IMR-90 (cell line): ENCODE data around the gene DCN. TPM values are rescaled to one million over a fixed set of nuclear protein-coding genes. Genes with fewer than 3 reads are reported as not detected.
A peak's percentile ranks its signal among the peaks of the same experiment; 100 is the strongest.

Experiments used
- ATAC-seq: fragments of 200-7000 bp; cut with Tn5 transposase; 2 replicates; pipeline ENCODE4 v1.9.1; 2020; ENCODE audit warnings: low read depth, mild to moderate bottlenecking, moderate library complexity
- BruUV-seq: library from RNA; stranded (reverse); fragments of 400-500 nt; replicated peaks from 2 replicates; lab custom pipeline; 2021; lab: Mats Ljungman, UMichigan
- CTCF ChIA-PET: fragments of 300-600 bp; formaldehyde crosslinking; extraction: SDS; loops from one replicate; lab custom pipeline; 2021; ENCODE audit warnings: antibody characterized with exemption; lab: Yijun Ruan, JAX
- POLR2A ChIA-PET: fragments of 300-600 bp; sonication (Branson Sonifier 250); formaldehyde crosslinking; loops from one replicate; lab custom pipeline; 2022; ENCODE audit warnings: antibody characterized with exemption; ENCODE audit not compliant: unreplicated experiment; lab: Charles Lee
- DNase-seq: peaks from one replicate; pipeline ENCODE4 v3.0.0; 2013
- H2AFZ ChIP-seq: replicated peaks from 2 replicates; pipeline ENCODE3; 2013; ENCODE audit warnings: low read length, mild to moderate bottlenecking; ENCODE audit not compliant: poor library complexity
- H2AK5ac ChIP-seq: 2 replicates; pipeline ENCODE4 v1.6.1; 2013; ENCODE audit warnings: low read depth, low read length, inconsistent platforms
- H2AK9ac ChIP-seq: replicated peaks from 2 replicates; pipeline ENCODE3; 2013; ENCODE audit warnings: mild to moderate bottlenecking, low read depth, low read length, moderate library complexity; ENCODE audit not compliant: poor library complexity
- H2BK120ac ChIP-seq: 2 replicates; pipeline ENCODE4 v1.6.1; 2013; ENCODE audit warnings: low read depth, low read length, inconsistent platforms
- H2BK15ac ChIP-seq: 3 replicates; pipeline ENCODE4 v1.6.1; 2013; ENCODE audit warnings: low read depth, low read length, inconsistent platforms
- H2BK20ac ChIP-seq: 2 replicates; pipeline ENCODE4 v1.6.1; 2013; ENCODE audit warnings: low read depth, mild to moderate bottlenecking, inconsistent platforms, low read length, moderate library complexity
- H2BK5ac ChIP-seq: 2 replicates; pipeline ENCODE4 v1.6.1; 2013; ENCODE audit warnings: mild to moderate bottlenecking, low read depth, low read length, inconsistent platforms; ENCODE audit not compliant: poor library complexity, severe bottlenecking
- H3K14ac ChIP-seq: replicated peaks from 2 replicates; pipeline ENCODE4 v1.6.1; 2013; ENCODE audit warnings: low read depth, low read length, inconsistent platforms
- H3K18ac ChIP-seq: 2 replicates; pipeline ENCODE4 v1.6.1; 2013; ENCODE audit warnings: low read depth, low read length, control low read depth
- H3K23ac ChIP-seq: 2 replicates; pipeline ENCODE4 v1.6.1; 2013; ENCODE audit warnings: low read depth, low read length, inconsistent platforms
- H3K27ac ChIP-seq: 2 replicates; pipeline ENCODE4 v1.5.1; 2013; ENCODE audit warnings: mild to moderate bottlenecking, control low read depth, low read length; ENCODE audit not compliant: insufficient read depth
- H3K27me3 ChIP-seq: 2 replicates; pipeline ENCODE4 v1.6.1; 2013; ENCODE audit warnings: low read length; ENCODE audit not compliant: control insufficient read depth, insufficient read depth
- H3K36me3 ChIP-seq: 2 replicates; pipeline ENCODE4 v1.6.1; 2013; ENCODE audit warnings: low read length, mixed read lengths; ENCODE audit not compliant: control insufficient read depth, insufficient read depth
- H3K4ac ChIP-seq: 2 replicates; pipeline ENCODE4 v1.6.1; 2013; ENCODE audit warnings: low read depth, low read length, inconsistent platforms
- H3K4me1 ChIP-seq: 2 replicates; pipeline ENCODE4 v1.6.1; 2013; ENCODE audit warnings: low read length, mixed read lengths; ENCODE audit not compliant: control insufficient read depth, insufficient read depth
- H3K4me2 ChIP-seq: 2 replicates; pipeline ENCODE4 v1.6.1; 2013; ENCODE audit warnings: low read depth, mild to moderate bottlenecking, control low read depth, low read length, moderate library complexity
- H3K4me3 ChIP-seq: 2 replicates; pipeline ENCODE4 v1.5.1; 2013; ENCODE audit warnings: low read depth, mild to moderate bottlenecking, control low read depth, low read length, moderate library complexity; ENCODE audit not compliant: insufficient read depth
- H3K56ac ChIP-seq: 2 replicates; pipeline ENCODE4 v1.6.1; 2013; ENCODE audit warnings: low read length, inconsistent platforms; ENCODE audit not compliant: insufficient read depth; ENCODE audit errors: extremely low read depth
- H3K79me1 ChIP-seq, 2 experiments: 2 replicates each; pipeline ENCODE4 v1.6.1; 2013; ENCODE audit warnings: low read length in 2 of 2, inconsistent platforms in 1 of 2, low read depth in 1 of 2
- H3K9ac ChIP-seq: 2 replicates; pipeline ENCODE4 v1.6.1; 2013; ENCODE audit warnings: low read depth, low read length, control low read depth
- H3K9me1 ChIP-seq: 2 replicates; pipeline ENCODE4 v1.6.1; 2013; ENCODE audit warnings: low read length, inconsistent platforms; ENCODE audit not compliant: insufficient read depth
- H3K9me3 ChIP-seq: 2 replicates; pipeline ENCODE4 v1.6.1; 2013; ENCODE audit warnings: low read length; ENCODE audit not compliant: control insufficient read depth, insufficient read depth
- H4K20me1 ChIP-seq: 2 replicates; pipeline ENCODE4 v1.6.1; 2013; ENCODE audit warnings: low read length, inconsistent platforms; ENCODE audit not compliant: insufficient read depth
- H4K5ac ChIP-seq: 2 replicates; pipeline ENCODE4 v1.6.1; 2013; ENCODE audit warnings: mild to moderate bottlenecking, low read depth, low read length, control low read depth
- H4K8ac ChIP-seq, 2 experiments: 2 replicates each; pipeline ENCODE4 v1.6.1; 2013; ENCODE audit warnings: low read depth in 2 of 2, low read length in 2 of 2, control low read depth in 1 of 2, inconsistent platforms in 1 of 2
- H4K91ac ChIP-seq: 2 replicates; pipeline ENCODE4 v1.6.1; 2013; ENCODE audit warnings: low read depth, low read length, inconsistent platforms; ENCODE audit not compliant: insufficient read depth
- BHLHE40 ChIP-seq: fragments of 150-350 bp; IDR thresholded peaks from 2 replicates; pipeline ENCODE4 v1.6.1; 2016; ENCODE audit warnings: mild to moderate bottlenecking, low read depth, low read length
- CEBPB ChIP-seq: IDR thresholded peaks from 2 replicates; pipeline ENCODE4 v1.6.1; 2012; ENCODE audit warnings: low read depth, low read length, improper control_type of control experiment
- CHD1 ChIP-seq: IDR thresholded peaks from 2 replicates; pipeline ENCODE4 v1.6.1; 2012; ENCODE audit warnings: low read depth, low read length, improper control_type of control experiment
- FOS ChIP-seq: fragments of 150-350 bp; IDR thresholded peaks from 2 replicates; pipeline ENCODE4 v1.6.1; 2016; ENCODE audit warnings: low read depth, low read length
- MAFK ChIP-seq: IDR thresholded peaks from 2 replicates; pipeline ENCODE4 v1.6.1; 2012; ENCODE audit warnings: low read depth, low read length, improper control_type of control experiment
- MAZ ChIP-seq: IDR thresholded peaks from 2 replicates; pipeline ENCODE4 v1.6.1; 2012; ENCODE audit warnings: low read depth, mild to moderate bottlenecking, low read length, improper control_type of control experiment, moderate library complexity, borderline replicate concordance
- MXI1 ChIP-seq: IDR thresholded peaks from 2 replicates; pipeline ENCODE4 v1.6.1; 2012; ENCODE audit warnings: low read depth, mild to moderate bottlenecking, low read length, moderate library complexity, borderline replicate concordance
- NFE2L2 ChIP-seq: fragments of 150-350 bp; IDR thresholded peaks from 2 replicates; pipeline ENCODE4 v1.6.1; 2016; ENCODE audit warnings: low read depth, mild to moderate bottlenecking, low read length
- POLR2A ChIP-seq: IDR thresholded peaks from 2 replicates; pipeline ENCODE4 v1.6.1; 2012; ENCODE audit warnings: mild to moderate bottlenecking, low read depth, low read length
- RAD21 ChIP-seq: IDR thresholded peaks from 2 replicates; pipeline ENCODE4 v1.6.1; 2012; ENCODE audit warnings: low read length, improper control_type of control experiment
- RCOR1 ChIP-seq: IDR thresholded peaks from 2 replicates; pipeline ENCODE4 v1.6.1; 2012; ENCODE audit warnings: mild to moderate bottlenecking, low read length, improper control_type of control experiment; ENCODE audit not compliant: insufficient replicate concordance
- RFX5 ChIP-seq: IDR thresholded peaks from 2 replicates; pipeline ENCODE4 v1.8.0; 2012; ENCODE audit warnings: low read depth, mild to moderate bottlenecking, low read length, moderate library complexity
- SMC3 ChIP-seq: fragments of 150-350 bp; IDR thresholded peaks from 2 replicates; pipeline ENCODE4 v1.6.1; 2016; ENCODE audit warnings: low read depth, mild to moderate bottlenecking, antibody characterized with exemption, low read length, moderate library complexity
- WGBS, 2 experiments: methylation state at CpG; one replicate each; pipeline versions ENCODE4 v1.1.5 to v1.1.7; 2013; ENCODE audit warnings: missing lambda C conversion rate in 2 of 2; ENCODE audit not compliant: insufficient read length in 1 of 2; ENCODE audit errors: extremely low coverage in 2 of 2; 5-methylcytosine and 5-hydroxymethylcytosine counted together
- dilution Hi-C: fragments of 300-500 bp; cut with HindIII; formaldehyde crosslinking; loops from one replicate; pipeline ENCODE4 v1.14.3; 2018; ENCODE audit warnings: low sequenced_read_pairs; ENCODE audit not compliant: unreplicated experiment
- in situ Hi-C: fragments of 300-500 bp; cut with MboI; formaldehyde crosslinking; loops from 3 replicates; pipeline ENCODE4 v1.14.3; 2019; ENCODE audit warnings: low sequenced_read_pairs, inconsistent platforms, mixed read lengths
- intact Hi-C: fragments of 100-400 bp; cut with micrococcal nuclease; formaldehyde crosslinking; loops from 2 replicates; pipeline ENCODE4 v1.10.0; 2022
- polyA plus RNA-seq, 3 experiments: library from polyadenylated mRNA; depleted of rRNA; stranded (reverse); fragments of >200 nt; gene quantifications; 2 replicates each; pipeline ENCODE4 v1.2.3, GENCODE V29; 2012; ENCODE audit warnings: low replicate concordance in 1 of 3
- total RNA-seq: library from RNA; depleted of rRNA; stranded (reverse); fragments of >200 nt; gene quantifications from 2 replicates; pipeline ENCODE4 v1.2.3, GENCODE V29; 2012
- TF ChIP-seq, protein P1 (sequence below): fragments of 150-350 bp; IDR thresholded peaks from 2 replicates; pipeline ENCODE4 v1.6.1; 2017; ENCODE audit warnings: mild to moderate bottlenecking, antibody characterized with exemption, low read length, low read depth
- TF ChIP-seq, protein P2 (sequence below): fragments of 150-350 bp; IDR thresholded peaks from 2 replicates; pipeline ENCODE4 v1.6.1; 2016; ENCODE audit warnings: low read depth, mild to moderate bottlenecking, low read length, moderate library complexity, borderline replicate concordance
- TF ChIP-seq, protein P3 (sequence below): conservative IDR thresholded peaks from 2 replicates; pipeline ENCODE4 v1.5.1; 2012; ENCODE audit warnings: mild to moderate bottlenecking, low read depth, low read length, improper control_type of control experiment

DCN gene
- total and polyA plus RNA-seq, 2 of the 4 experiments (the other 2 are of a cell fraction) = 241 to 965 TPM

DNA sequence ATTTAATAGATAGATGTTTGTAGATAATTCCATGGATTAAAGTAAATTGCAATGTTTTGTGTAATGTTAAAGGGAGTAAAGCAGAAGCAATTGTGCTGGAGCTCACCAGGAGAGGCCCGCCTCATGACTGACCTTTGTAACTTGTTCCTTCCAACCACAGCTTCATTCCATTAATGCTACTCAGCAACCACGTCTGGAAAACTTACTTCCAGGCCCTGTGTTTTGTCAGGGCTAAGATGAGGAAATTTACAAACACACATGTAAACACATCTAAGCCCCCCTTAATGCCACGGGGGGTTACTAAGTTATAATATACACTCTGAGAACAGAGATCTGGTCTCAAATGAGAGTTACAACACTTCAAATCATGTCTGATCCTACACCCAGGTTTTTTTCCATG is 83.7 kb downstream of the DCN start:
- no TSS peak for BruUV-seq
- peak; percentile 93 for DNase-seq
- POLR2A ChIA-PET = interaction anchor here (0.6 kb wide), 1 partner anchor 1446 kb away, joined by 3 read pairs; no protein-coding TSS in a partner anchor

More for the DNA sequence above, 83.7 kb downstream of the DCN start:
- Histone ChIP-seq H2AK5ac (no peak overlapping the region), H3K27me3 (no peaks in the 10 kb centered on the region), H2BK20ac (no peak overlapping the region), H3K56ac (no peak overlapping the region), H3K79me1 (no peaks in the 10 kb centered on the region), H2BK15ac (no peak overlapping the region), H2BK120ac (no peak overlapping the region; the same call in 1 of the 2 replicates), H2AK9ac (no peak overlapping the region), H3K36me3 (peaks cover 2% of the 10 kb centered on the region; the same call in 1 of the 2 replicates), H2BK5ac (peak overlapping the region; percentile 89), H3K4me3 (no peak overlapping the region), H3K14ac (no peak overlapping the region), H3K18ac (no peak overlapping the region), H4K20me1 (no peaks in the 10 kb centered on the region), H3K9me3 (no peaks in the 10 kb centered on the region), H4K5ac (no peak overlapping the region), H2AFZ (no peak overlapping the region), H3K9ac (no peak overlapping the region), H4K8ac (no peak overlapping the region), H3K9me1 (no peaks in the 10 kb centered on the region), H3K4me2 (no peak overlapping the region; the same call in 1 of the 2 replicates), H3K4ac (no peak overlapping the region), H4K91ac (no peak overlapping the region), H3K4me1 (peaks cover 5% of the 10 kb centered on the region), H3K23ac (no peak overlapping the region), H3K27ac (no peak overlapping the region)
- CTCF ChIA-PET = interaction anchor here (1.0 to 1.3 kb wide), 2 partner anchors 9 to 12 kb away, joined by 3 read pairs; no protein-coding TSS in a partner anchor
- in situ Hi-C loops (no loop called here), intact Hi-C loops (no loop called here), dilution Hi-C loops (no loop called here)
- TF ChIP-seq RCOR1 (peak; percentile 30), RFX5 (no peak), MAFK (no peak), MXI1 (no peak), POLR2A (no peak), BHLHE40 (0 out of 2 replicates have a peak, but pooled peaks have one; percentile 28), CEBPB (peak; percentile 77), CHD1 (no peak), RAD21 (no peak), SMC3 (no peak), MAZ (no peak), FOS (peak; percentile 53; the same call in 1 of the 2 replicates), NFE2L2 (no peak)
- TF ChIP-seq, protein P1, sequence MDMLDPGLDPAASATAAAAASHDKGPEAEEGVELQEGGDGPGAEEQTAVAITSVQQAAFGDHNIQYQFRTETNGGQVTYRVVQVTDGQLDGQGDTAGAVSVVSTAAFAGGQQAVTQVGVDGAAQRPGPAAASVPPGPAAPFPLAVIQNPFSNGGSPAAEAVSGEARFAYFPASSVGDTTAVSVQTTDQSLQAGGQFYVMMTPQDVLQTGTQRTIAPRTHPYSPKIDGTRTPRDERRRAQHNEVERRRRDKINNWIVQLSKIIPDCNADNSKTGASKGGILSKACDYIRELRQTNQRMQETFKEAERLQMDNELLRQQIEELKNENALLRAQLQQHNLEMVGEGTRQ = no peak; the same call in 1 of the 2 replicates
- TF ChIP-seq, protein P2, sequence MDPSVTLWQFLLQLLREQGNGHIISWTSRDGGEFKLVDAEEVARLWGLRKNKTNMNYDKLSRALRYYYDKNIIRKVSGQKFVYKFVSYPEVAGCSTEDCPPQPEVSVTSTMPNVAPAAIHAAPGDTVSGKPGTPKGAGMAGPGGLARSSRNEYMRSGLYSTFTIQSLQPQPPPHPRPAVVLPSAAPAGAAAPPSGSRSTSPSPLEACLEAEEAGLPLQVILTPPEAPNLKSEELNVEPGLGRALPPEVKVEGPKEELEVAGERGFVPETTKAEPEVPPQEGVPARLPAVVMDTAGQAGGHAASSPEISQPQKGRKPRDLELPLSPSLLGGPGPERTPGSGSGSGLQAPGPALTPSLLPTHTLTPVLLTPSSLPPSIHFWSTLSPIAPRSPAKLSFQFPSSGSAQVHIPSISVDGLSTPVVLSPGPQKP = no peak
- TF ChIP-seq, protein P3, sequence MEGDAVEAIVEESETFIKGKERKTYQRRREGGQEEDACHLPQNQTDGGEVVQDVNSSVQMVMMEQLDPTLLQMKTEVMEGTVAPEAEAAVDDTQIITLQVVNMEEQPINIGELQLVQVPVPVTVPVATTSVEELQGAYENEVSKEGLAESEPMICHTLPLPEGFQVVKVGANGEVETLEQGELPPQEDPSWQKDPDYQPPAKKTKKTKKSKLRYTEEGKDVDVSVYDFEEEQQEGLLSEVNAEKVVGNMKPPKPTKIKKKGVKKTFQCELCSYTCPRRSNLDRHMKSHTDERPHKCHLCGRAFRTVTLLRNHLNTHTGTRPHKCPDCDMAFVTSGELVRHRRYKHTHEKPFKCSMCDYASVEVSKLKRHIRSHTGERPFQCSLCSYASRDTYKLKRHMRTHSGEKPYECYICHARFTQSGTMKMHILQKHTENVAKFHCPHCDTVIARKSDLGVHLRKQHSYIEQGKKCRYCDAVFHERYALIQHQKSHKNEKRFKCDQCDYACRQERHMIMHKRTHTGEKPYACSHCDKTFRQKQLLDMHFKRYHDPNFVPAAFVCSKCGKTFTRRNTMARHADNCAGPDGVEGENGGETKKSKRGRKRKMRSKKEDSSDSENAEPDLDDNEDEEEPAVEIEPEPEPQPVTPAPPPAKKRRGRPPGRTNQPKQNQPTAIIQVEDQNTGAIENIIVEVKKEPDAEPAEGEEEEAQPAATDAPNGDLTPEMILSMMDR = no peak
- no CpG with 5 or more reads among the region's 3 CpGs for WGBS, 2 experiments
- ATAC-seq = peak; percentile 96
